WTC11 (cell line): ENCODE data around the gene SPACA7. TPM values are rescaled to one million over a fixed set of nuclear protein-coding genes. Genes with fewer than 3 reads are reported as not detected.

Experiments used
- total RNA-seq: library from RNA; stranded (reverse); gene quantifications from 3 replicates; pipeline ENCODE4 v1.2.3, GENCODE V29; 2021

Gene SPACA7
- total RNA-seq, 1 experiment from 2014 or later, result not detected

Other genes starting within 250 kb of the SPACA7 start
- gene TUBGCP3, start 211.8 kb downstream of the SPACA7 start, total RNA-seq, result 29.9 to 32.3 TPM (median 32.1 TPM) in 3 replicates